CD4-positive, alpha-beta T cell treated with Interleukin-4 for 1 hour (primary cell): ENCODE data around the gene ATRNL1.
"Not testable (repeated sequence)": the region's sequence is repeated elsewhere in the genome, so short reads cannot be mapped to it uniquely, and the experiment has no call there.

ENCODE experiments used
- DNase-seq, 2 donors: peaks; one replicate each; pipeline ENCODE4 v3.0.0-alpha.2; 2020 to 2022

Gene ATRNL1

GRCh38 chr10:115772606-115773005, 679.4 kb downstream of the ATRNL1 start:
- no peak for DNase-seq

- no peak for DNase-seq
Observed at GRCh38 chr10:115773832-115774231, 680.7 kb downstream of the ATRNL1 start.

- DNase-seq: no peak
Observed at GRCh38 chr10:115774721-115775120, 681.6 kb downstream of the ATRNL1 start.

GRCh38 chr10:115777646-115778045, 684.5 kb downstream of the ATRNL1 start:
- no peak for DNase-seq

GRCh38 chr10:115790220-115790619, 697.1 kb downstream of the ATRNL1 start:
- no peak for DNase-seq

- no peak for DNase-seq
Observed at GRCh38 chr10:115795964-115796363, 702.8 kb downstream of the ATRNL1 start.

- DNase-seq: no peak
Observed at GRCh38 chr10:115801457-115801856, 708.3 kb downstream of the ATRNL1 start.

- DNase-seq: no peak
Observed at GRCh38 chr10:115801992-115802391, 708.8 kb downstream of the ATRNL1 start.

GRCh38 chr10:115802911-115803310, 709.7 kb downstream of the ATRNL1 start:
- DNase-seq: no peak

- no peak for DNase-seq
Observed at GRCh38 chr10:115814542-115814941, 721.4 kb downstream of the ATRNL1 start.

GRCh38 chr10:115818012-115818411, 724.8 kb downstream of the ATRNL1 start:
- DNase-seq: no peak

GRCh38 chr10:115826396-115826795, 733.2 kb downstream of the ATRNL1 start:
- DNase-seq: no peak

- no peak for DNase-seq
Observed at GRCh38 chr10:115827231-115828009, 734.3 kb downstream of the ATRNL1 start.

GRCh38 chr10:115828182-115828581, 735.0 kb downstream of the ATRNL1 start:
- not testable (repeated sequence) for DNase-seq

- no peak for DNase-seq
Observed at GRCh38 chr10:115829521-115830205, 736.5 kb downstream of the ATRNL1 start.

GRCh38 chr10:115830265-115830970, 737.3 kb downstream of the ATRNL1 start:
- no peak for DNase-seq

- DNase-seq: no peak
Observed at GRCh38 chr10:115831016-115831415, 737.9 kb downstream of the ATRNL1 start.

GRCh38 chr10:115833119-115833518, 740.0 kb downstream of the ATRNL1 start:
- no peak for DNase-seq

- DNase-seq: no peak
Observed at GRCh38 chr10:115844591-115844990, 751.4 kb downstream of the ATRNL1 start.

- DNase-seq: no peak
Observed at GRCh38 chr10:115845921-115846320, 752.8 kb downstream of the ATRNL1 start.

GRCh38 chr10:115846528-115846927, 753.4 kb downstream of the ATRNL1 start:
- DNase-seq: no peak

GRCh38 chr10:115849197-115849596, 756.0 kb downstream of the ATRNL1 start:
- DNase-seq: no peak

- DNase-seq: no peak
Observed at GRCh38 chr10:115850666-115851065, 757.5 kb downstream of the ATRNL1 start.

- DNase-seq: no peak
Observed at GRCh38 chr10:115851695-115852094, 758.5 kb downstream of the ATRNL1 start.
